NOMO-1 (cell line): ENCODE results near the gene RUVBL1.

Experiments used
- DNase-seq, 2 experiments: peaks; one replicate each; lab custom pipeline; 2025; ENCODE audit not compliant: unreplicated experiment in 2 of 2; lab: John Stamatoyannopoulos, UW

The RUVBL1 gene

DNA sequence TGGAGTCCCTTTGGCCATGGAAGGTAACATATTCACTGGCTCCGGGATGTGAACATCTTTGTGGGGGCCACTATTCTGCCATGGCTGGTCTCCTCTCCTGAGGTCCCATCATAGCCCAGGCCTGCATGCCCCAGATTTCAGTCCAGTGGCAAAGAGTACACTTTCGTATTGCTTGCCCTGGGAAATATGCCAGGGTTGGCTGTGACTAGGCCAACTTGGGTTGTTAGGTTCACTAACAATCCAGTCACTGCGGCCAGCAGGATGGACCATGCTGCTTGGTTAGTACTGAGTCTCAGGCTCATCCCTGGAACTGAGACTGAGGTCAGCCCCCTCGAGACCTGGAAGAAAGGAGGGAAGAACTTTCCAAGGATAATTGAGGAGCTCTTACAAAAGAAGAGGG, 19.9 kb upstream of the RUVBL1 start:
- DNase-seq = no peak

DNA sequence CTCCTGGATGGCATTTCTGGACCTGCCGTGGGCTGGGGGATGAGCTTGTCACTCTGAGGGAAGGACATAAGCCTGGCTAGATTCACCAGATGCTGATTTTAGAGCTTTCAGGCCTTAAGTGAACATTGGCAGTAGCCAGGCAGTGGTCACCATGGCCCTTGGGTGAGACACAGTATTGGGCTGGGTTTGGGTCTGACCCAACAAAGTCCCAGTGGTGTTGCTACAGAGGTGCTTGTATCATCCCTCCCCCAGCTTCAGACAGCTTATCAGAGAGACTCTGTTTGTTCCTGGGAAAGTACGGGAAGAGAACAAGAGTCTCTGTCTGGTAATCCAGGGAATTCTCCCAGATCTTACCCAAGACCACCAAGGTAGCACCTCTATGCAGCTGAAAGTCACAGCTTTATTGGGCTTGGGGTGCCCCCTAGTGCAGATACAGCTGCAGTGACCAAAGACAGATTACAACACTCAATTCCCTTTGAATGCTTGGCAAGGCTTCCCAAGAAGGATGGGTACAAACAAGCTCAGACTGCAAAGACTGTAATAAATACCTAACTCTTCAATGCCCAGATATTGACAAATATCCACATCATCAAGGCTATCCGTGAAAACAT, 9.8 kb upstream of the RUVBL1 start:
- no peak for DNase-seq

DNA sequence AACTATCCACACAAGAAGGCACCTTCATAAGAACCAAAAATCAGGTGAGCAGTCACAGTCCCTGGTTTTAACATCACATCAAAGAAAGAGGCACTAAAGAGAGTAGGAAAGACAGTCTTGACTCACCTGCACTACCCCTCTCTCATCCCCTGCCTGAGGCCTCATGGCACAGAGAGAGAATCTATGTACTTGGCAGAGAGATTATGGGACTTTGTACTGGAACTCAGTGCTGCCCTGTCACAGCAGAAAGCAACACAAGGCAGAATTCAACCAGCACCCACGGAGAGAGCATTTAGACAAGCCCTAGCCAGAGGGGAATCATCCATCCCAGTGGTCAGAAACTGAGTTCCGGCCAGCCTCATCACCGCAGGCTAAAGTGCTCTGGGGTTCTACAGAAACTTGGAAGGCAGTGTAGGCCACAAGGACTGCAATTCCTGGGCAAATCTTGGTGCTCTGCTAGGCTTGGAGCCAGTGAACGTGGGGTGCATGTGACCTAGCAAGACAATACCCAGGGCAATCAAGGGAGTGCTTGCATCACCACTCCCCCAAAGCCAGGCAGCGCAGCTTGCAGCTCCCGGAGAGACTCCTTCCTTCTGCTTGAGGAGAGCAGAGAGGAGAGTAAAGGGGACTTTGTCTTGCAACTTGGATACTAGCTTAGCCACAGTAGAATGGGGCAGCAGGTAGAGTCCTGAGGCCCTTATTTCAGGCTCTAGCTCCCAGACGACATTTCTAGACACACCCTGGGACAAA, 8.5 kb upstream of the RUVBL1 start:
- DNase-seq = no peak

DNA sequence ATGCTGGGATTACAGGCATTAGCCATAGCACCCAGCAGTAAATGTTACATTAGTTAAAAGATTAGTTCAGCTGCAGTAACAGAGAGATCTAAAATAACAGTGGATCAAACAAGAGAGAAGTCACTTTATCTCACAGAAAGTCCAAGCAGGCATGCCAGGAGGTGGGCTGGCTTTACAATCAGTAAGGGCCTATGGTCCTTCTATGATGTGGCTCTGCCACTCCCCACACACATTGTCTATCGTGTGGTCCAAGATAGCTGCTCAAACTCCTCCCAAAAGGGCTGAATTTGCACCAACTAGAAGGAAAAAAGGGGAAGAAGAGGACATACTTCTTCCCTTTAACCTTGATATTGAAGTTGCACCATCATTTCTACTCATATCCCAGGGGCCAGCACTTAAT, 4.6 kb upstream of the RUVBL1 start:
- DNase-seq = peak in 1 of 2 experiments; percentile 37

DNA sequence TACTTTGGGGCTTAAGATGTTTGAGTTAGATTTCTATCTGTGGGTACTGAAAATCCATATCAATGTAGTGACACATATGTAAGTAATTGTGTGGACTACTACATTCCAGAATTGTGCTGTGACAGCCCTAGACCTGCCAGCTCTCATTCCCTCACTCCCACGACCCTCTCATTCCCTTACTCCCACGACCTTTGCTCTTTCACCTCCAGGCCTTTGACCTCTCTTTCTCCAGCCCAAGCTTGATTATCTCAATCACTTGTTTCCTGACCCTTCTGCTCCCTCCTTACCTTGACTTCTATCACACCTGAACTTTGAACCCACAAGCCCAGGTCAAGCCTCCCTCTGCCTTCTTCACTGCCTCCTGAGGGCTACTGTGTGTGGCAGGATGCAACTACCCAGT, 3.6 kb upstream of the RUVBL1 start:
- DNase-seq = no peak

DNA sequence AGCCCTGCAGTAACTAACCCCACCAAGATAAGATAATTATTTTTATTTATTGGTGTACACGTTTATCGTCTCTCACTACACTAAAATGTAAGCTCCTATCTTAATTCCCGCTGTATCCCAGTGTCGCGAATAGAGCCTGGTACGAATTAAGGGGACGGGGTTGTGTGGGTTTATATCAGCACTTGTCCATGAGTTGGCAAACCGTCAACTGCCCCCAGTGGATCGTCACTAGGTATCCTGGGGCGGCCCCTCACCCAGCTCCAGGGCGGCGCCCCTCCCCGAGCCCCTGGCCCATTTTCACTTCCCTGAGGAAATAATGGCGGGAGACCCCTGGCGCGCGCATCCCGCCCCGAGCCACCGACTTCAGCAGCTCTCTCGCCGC, 465 bp downstream of the RUVBL1 start:
- no peak for DNase-seq

DNA sequence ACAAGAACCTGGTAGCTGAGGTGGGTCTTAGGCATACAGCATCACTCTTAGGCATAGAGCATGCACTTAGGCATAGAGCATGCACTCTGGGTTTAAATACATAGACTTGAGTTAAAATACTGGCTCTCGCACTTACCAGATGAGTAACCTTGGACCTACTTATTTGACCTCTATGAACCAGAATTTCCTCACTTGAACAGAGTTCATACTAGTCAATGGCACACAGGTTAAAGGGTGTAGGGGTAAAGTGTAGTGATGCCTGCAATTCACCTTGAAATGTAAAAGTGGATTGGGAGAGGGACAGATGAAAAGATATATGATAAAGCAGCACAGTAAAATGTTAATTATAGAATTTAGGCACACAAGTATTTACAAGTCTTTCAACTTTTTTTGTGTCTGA, 1.6 kb downstream of the RUVBL1 start:
- DNase-seq = no peak

DNA sequence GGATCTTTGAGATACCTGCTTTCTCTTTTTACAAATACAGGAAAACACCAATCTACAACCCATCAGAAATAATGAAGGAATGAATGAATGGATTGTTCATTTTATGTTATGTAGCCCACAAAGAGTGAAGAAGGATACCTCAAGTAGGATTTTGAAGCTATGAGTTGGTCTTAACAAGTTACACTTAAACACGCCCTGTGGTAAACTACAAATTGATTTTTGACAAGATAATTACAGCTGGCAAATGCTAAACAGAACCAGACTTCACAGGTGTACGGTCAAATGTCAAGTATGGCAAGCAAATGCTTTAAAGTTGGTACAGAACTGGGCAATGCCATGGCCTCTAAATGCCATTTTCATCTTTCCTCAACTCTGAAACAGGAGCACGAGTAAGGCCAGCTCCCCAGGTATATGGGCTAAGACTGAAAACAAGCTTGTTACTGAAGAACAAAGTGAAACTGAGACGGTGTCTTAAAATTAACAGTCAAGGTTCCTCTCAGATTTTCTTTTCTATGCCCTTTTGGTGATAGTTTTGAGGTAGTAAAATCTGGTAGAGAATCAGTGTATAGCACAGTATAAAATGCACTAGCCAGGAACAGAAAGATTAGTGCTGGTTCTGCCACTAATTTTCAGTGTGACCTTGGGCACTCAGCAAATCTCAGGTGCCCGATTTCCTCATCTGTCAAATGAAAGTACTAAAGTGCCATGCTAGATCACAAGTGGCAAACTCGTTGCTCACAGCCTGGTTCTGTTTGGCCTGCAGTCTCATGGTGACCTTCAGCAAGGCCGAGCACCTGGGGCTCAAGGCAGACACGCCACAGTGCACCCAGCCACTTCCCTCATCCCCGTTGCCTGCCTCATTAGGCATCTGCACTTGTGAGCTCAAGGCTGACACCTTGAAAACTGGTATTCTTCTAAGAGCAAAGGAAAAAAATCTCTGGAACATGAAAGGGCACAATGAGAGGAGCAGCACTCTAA, 9.5 kb downstream of the RUVBL1 start:
- DNase-seq = no peak

DNA sequence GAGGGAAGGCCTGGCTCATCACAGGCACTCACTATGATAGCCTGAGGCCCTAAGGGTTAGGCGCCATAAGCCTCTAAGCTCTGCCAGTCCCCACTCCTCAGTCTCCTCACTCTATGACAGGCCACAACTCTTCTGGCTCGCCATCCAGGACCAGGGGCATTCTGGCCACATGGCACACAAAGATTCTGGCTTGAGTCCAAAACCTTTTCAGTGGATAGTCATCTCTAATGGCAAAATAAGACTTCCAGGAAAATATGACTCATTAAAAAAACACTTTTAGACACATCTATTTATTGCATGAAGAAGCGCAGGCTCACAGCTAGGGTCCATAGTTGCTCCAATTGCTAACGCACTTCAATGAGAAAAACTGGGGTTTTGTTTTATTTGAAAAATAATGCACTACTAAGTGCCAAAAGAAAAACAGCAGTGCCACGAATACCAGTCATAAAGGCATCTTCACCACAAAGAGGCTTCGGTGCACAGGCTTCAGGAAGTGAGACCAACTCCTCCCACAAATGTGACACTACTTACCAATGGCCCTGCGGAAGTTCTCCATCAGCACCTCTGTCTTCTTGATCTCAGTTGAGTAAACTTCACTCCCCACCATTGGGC, 11.1 kb downstream of the RUVBL1 start:
- no peak for DNase-seq

DNA sequence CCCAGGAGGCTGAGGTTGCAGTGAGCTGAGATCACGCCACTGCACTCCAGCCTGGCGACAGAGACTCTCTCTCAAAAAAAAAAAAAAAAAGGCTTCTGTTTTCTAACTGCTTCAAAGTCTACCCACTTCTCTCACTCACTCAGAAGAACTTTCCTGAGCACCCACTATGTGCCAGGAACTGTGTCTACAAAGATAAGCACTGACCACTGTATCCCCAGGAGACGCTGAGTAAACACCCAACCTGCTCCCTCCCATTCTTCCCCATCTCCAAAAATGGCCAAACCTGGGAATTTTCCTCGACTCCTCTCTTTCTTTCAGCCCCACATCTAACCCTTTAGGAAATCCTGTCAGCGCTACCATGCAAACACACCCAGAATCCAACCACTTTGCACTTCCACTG, 12.5 kb downstream of the RUVBL1 start:
- no peak for DNase-seq

DNA sequence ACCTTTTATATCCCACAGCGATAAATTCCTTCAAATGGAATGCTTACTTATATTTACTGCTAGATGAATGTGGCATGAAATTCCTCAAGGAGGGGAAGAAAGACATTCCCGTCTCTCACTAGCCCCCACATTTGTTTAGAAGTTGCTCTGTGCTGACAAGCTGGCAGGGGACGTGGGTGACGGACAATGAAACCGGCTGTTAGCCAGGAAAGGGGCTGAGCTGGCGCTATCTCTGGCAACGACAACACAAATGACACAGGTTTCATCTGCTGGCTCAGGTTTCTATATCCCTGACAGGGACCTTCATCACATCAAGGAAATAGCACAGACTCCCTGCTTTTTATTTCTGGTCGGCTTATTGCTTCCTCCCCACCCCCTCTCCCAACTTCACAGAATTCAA, 15.8 kb downstream of the RUVBL1 start:
- DNase-seq = no peak

DNA sequence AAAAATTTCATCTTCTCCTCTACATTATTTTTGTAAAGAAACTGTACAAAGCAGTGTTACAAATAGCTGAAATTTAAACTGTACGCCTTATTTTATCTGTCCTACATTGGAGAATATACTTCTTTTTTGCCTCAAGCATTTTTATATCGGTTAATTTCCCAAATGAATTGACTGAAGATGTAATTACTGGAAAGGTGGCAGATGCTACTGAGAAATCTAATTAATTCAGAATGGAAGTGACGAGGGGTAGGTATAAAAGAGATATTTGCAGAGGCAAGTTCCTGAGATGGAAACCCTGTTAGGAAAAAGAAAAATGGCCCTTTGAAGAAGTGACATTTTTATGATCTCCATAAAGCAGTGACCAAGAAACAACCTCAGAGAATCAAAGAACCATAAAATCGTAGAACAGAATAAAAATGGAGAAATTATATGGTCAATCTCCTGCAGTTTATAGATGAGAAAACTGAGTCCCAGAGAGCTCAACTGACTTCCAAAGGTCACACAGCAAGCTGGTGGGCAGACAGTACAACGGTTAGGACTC, 20.4 kb downstream of the RUVBL1 start:
- no peak for DNase-seq

DNA sequence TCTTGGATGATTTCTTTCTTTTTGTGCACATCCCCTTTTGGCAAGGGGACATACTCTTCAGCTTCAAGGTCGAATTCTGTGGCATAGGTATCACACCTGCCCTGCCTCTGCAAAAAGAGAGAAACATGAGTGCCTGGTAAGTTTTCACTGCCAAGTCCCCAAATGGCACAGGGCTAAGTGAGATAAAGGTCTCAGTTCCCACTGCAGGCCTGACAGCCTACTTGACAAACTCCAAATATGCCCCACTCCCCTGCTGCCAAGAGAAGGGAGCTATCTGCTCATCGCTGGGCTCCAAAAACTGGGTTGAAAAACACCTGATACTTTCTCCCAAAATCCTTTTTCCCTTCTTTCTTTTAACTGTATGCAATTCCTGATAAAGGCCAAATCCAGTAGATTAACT, 23.0 kb downstream of the RUVBL1 start:
- DNase-seq = no peak

DNA sequence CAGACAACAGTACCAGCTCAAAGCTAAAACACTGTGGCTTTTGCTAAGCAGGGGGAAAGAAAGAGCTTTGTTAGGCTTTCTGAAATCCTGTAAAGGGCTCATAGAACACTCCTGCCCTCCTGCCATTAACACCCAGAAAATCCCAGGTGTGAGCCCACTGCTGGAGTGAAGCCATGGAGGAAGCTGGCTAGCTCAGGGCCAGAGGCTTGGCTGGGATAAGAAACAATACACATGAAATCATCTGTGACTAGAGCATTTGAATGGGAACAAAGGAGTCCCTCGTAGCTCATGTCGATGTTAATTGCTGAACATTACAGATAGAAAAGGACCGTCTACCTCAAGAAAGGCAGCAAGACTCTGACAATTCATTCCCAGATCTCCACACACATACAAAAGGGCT, 23.5 kb downstream of the RUVBL1 start:
- DNase-seq = no peak

DNA sequence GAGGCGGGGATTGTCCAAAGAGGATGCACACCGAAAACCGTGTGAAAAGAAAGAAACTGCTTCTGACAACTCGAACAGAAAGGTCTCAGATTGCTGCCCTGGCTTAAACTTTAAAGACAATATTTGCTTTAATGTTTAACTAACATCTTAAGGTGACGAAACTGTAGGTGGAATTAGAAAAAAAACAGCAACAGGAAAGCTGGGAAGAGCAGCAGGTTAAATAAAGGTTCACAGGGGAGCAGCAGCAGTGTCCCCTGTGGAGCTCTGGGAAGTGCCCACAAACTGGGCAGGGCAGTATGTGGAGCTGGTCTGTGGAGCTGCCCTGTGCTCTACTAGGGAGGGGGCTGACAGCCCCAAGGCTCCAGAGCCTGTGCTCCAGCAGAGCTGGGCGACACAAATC, 25.4 kb downstream of the RUVBL1 start:
- DNase-seq = no peak

DNA sequence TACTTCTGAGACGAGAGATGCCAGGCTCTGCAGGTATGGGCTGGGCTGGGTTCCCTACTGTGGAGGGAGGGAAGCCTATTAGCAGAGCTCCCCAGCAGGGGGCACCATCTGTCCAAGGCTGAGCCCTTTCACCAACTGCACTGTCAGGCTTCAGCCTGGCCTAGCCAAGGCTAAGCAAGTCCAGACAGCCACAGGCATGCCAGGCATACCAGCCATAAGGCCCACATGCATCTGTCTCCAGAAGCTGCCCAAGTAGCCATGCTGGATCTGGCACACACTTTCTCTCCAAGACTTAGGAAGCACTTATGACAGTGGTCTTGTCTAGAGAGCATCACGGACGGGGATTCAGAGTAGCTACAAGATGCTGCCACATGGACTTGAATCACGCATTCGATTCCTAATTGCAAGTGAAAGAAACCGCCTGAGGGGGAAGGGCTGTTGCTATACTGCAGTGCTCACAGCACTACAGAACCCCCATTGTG, 28.3 kb downstream of the RUVBL1 start:
- DNase-seq = peak; percentile 54 to 73

DNA sequence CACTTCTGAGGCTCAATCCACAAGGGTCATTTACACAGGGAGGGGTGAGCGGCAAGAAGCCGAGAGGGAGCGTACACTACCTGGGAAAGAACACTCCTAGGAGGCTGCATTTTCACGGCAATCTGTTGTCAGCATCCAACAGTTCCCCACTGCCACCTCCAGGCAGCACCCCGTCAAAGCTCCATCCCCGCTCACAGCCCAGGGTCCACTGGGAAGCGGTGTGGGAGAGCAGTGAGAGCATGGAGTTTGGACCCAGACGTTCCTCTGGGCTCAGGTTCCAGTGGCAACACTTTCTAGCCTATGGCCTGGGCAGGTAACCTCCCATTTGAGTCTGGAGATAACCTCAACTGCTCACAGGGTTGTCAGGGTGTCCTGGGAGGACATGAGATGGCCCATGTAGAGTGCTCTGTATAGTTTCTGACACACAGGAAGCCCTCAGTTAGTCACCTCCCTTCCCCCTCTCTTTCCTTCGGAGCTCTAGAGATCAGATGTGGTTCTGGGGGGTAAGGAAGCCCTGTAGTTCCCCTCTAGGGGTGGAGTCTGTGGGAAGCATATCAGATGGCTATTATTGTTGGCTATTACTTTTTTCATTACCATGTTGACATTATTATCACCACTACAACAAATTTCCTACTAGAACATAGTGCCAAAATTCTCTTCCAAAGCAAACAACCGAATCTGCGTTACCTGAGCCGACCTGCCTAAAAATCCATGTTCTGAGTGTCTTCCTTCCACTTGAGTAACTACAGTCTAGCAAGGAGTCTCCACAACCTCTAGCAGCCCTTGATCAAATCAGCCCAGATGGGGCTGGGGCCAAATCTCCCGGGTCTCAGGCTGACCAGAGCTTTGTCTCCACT, 29.1 kb downstream of the RUVBL1 start:
- no peak for DNase-seq

DNA sequence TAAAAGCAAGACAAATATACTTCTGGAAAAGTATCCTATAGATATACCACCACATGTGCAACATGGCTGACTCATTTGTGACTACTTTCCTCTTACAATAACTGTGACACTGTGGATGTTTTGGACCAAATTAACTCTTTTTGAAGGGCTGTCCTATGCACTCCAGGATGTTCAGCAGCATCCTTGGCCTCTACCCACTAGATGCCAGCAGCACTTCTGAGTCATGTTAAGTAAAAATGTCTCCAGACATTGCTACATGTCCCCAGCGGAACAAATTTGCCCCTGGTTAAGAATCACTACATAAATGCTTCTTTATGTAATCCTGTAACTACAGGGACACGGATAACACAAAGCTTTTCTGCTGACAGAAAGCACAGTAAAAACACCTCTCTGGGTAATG, 32.0 kb downstream of the RUVBL1 start:
- DNase-seq = no peak

DNA sequence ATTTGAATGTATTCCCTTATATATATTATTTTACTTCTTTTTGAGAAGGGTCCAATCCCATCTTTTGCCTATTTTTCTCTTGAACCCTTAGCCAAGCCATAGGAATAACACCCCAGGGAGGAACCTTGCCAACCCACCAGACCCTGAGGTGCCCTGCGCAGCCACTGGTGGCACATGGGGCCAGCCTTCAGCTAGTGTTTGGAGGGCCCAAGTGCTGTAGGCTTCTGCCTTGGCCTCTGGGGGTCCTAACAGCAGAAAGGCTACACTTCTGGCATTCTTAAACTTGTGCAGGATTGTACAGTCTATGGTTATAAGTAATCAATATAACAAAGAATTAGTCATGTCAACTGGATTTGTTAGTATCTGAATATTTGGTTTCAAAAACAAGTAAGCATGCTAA, 34.5 kb downstream of the RUVBL1 start:
- no peak for DNase-seq

DNA sequence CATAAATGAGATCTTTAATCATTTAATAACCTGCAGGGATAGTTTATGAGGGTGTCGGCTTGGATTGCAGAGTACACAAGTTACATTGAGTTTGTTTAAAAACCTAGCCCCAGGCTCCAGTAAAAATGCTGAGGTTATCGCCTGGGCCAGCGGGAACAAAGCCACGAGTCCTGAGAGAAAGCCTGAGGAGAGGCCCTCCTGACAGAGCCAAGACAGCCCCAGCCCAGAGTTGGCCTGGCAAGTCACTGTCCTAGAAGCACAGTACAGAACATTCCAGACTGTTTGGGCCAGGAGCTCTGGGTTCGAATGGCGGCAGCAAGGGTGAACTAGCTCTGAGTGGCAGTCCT, 39.0 kb downstream of the RUVBL1 start:
- no peak for DNase-seq
